ACHN (cell line): Measurements from ENCODE around the gene TRIP10.
"Not testable (repeated sequence)": the region's sequence is repeated elsewhere in the genome, so short reads cannot be mapped to it uniquely, and the experiment has no call there.

Source experiments
- DNase-seq: peaks from one replicate; pipeline ENCODE4 v3.0.0-alpha.2; 2015
- in situ Hi-C: cut with HindIII; loops from 2 replicates; pipeline ENCODE4 v1.10.0; 2017; ENCODE audit warnings: low sequenced_read_pairs, low pct_ligation_motif_present, low pct_unique_long_range_greater_than_20kb

Gene TRIP10

GRCh38 chr19:6736917-6737283 lies 2.6 kb upstream of the TRIP10 start:
- DNase-seq = peak; percentile 19
- in situ Hi-C loops = no loop called here

DNA sequence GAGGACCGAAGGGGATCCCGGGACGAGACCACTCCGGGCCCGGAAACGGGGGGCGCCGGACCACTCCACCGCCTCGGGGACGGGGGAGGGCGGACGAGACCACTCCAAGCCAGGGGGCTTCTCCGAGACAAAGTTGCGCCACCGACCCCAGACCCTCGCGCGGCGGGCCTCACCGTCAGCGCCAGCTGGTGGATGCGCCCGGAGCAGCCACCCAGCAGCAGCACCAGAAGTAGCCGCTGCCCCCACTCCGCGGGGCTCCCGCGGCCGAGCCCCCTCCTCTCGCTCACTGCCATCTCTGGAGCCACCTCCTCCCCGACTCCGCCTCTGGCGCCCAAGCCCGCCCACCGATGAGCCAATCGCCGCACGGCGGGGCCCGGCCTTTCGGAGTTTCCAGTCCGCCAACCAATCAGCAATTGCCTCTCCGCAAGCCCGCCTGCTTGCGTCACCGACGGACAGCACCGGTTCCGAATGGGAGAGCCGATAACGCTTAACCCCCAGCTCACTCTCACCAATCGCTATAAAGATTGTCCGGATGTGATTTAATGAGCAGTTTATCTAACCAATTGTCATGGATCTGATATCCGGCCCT lies 2.1 kb upstream of the TRIP10 start, which contains the start of gene GPR108:
Gene GPR108, minus strand, starts transcription at position 297 of the 589 bp plus-strand sequence. Its CDS starts 4 bp downstream, at position 293.
- in situ Hi-C loops = no loop called here
- DNase-seq = peak; percentile 99

- DNase-seq = peak; percentile 84
- in situ Hi-C loops = no loop called here
Measured at GRCh38 chr19:6737873-6738786, 1.4 kb upstream of the TRIP10 start.

GRCh38 chr19:6738787-6739389 lies 592 bp upstream of the TRIP10 start:
- peak; percentile 28 for DNase-seq
- in situ Hi-C loops = no loop called here

DNA sequence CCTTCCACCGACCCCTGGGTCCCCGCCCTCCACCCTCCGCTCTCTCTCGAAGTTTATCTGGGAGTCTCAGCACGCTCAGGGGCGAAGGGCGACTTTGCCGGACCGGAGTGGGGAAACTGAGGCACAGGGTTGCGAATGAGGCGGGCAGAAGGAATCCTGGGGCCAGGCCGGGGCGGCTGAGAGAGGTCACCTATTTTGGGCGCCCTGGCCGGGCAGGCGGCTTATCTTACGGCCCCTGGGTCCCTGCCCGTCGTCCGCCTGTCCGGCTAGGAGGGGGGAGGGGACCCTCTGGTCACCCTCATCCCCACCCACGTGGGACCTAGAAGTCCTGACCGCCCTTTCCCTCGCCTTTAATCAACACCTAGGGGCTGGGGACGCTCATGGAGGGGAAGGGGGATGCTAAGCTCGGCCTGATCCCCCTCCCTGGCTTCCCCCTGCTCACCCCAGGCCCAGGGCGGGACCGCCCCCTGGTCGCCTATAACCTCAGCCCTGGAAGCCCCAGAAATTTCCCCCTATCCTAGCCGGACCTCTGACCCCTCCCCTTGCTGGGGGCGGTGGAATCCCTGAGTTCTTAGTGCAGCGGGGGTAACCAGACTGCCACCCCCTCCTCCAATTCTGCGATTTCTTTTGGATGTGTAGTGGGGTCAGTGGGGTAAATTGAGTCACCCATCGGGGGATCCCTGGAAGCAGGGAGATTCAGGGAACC lies 556 bp downstream of the TRIP10 start:
- peak; percentile 28 for DNase-seq
- in situ Hi-C loops = no loop called here

DNA sequence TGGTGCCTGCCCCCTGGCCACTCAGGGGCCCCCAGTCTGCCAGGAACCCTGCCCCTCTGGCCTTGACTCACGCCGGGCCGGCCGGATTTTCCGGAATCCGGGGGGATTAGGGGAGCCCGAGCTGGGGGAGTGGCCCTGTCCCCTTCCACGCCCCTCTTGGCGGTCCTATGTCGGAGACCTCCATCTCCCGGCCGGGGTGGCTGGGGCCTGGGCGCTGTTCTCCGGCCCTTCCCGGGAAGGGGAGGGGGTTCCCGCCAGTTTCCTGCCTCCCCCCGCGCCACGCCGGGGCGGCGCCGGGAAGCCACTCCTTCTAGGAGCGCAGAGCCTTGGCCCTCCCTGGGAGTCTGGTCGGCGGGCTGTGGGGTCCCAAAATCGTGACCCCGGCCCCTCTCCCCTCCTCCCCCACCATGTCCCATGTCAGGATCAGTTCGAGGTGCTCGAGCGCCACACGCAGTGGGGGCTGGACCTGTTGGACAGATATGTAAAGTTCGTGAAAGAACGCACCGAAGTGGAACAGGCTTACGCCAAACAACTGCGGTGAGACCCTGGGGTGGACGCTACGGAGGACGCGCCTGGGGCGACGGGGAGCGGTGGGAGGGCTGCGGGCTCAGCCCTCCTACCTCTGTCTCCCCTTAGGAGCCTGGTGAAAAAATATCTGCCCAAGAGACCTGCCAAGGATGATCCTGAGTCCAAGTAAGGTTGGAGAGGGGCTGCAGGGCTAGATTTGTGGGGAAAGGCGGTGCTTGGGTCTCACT lies 1.3 kb downstream of the TRIP10 start:
- peak; percentile 59 for DNase-seq
- in situ Hi-C loops = no loop called here

DNA sequence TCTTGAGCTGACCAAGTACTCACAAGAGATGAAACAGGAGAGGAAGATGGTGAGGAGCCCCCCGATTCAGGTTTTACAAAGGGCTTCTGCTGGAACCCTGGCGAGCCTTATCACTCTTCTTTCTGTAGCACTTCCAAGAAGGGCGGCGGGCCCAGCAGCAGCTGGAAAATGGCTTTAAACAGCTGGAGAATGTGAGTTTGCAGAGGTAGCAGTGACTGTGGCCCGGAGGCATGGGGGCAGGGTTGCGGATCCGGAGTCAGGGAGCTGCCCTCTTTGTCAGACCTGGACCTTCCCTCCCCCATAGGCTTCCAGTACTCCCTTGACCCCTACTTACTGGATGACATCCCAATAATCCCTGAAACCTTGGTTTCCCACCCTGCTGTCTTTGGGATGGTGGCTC lies 3.6 kb downstream of the TRIP10 start:
- no peak for DNase-seq
- in situ Hi-C loops = no loop called here

- in situ Hi-C loops = no loop called here
- no peak for DNase-seq
Measured at GRCh38 chr19:6743714-6744380, 4.4 kb downstream of the TRIP10 start.

- peak; percentile 87 for DNase-seq
- in situ Hi-C loops = no loop called here
Measured at GRCh38 chr19:6744381-6745301, 5.2 kb downstream of the TRIP10 start.

DNA sequence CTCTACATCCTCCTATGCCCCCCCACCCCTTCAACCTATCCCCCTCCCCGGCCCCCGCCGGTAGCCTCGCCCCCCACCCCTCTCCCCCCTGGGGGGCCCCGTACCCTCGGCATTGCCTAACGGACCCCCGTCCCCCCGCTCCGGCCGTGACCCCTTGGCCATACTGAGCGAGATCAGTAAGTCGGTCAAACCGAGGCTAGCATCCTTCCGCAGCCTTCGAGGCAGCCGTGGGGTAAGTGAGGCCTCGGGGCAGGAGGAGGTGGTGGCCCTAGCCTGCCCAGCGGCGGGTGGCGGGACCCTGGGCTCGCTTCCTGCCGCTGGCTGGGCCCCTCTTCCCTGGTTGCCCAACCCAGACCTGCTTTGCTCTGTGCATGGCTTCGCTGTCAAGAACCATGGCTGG lies 6.5 kb downstream of the TRIP10 start:
- in situ Hi-C loops = no loop called here

DNA sequence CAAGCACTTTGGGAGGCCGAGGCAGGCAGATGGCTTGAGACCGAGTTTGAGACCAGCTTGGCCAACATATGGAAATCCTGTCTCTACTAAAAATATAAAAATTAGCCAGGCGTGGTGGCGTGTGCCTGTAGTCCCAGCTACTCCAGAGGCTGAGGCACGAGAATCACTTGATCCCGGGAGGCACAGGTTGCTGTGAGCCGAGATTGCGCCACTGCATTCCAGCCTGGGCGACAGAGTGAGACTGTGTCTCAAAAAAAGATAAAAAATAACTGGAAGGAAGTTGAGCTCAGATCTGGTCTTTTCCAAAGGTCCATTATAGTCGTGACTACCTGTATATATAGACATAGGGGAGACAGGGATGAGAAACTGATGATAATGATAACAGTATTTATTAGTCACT lies 9.1 kb downstream of the TRIP10 start:
- in situ Hi-C loops, DNase-seq: not testable (repeated sequence)

More for the DNA sequence above, 6.5 kb downstream of the TRIP10 start:
- no peak for DNase-seq

- in situ Hi-C loops = no loop called here
Measured at GRCh38 chr19:6750062-6750461, 10.6 kb downstream of the TRIP10 start.

DNA sequence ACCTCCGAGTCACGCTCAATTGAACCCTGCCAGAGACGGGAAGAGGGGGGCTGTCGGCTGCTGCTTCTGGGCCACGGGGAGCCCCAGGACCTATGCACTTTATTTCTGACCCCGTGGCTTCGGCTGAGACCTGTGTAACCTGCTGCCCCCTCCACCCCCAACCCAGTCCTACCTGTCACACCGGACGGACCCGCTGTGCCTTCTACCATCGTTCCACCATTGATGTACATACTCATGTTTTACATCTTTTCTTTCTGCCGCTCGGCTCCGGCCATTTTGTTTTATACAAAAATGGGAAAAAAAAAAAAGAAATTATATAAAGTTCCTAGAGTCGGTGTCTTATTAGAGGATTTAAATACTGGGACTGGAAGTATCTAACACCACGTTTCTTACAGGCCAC lies 11.7 kb downstream of the TRIP10 start:
- in situ Hi-C loops = no loop called here
- no peak for DNase-seq

More at GRCh38 chr19:6750062-6750461, 10.6 kb downstream of the TRIP10 start:
- no peak for DNase-seq

- in situ Hi-C loops = no loop called here
- no peak for DNase-seq
Measured at GRCh38 chr19:6752256-6753177, 13.0 kb downstream of the TRIP10 start.

- in situ Hi-C loops = no loop called here
- DNase-seq = peak; percentile 82
Measured at GRCh38 chr19:6753178-6754031, 13.9 kb downstream of the TRIP10 start.
